HEK293 (cell line): ENCODE results near the gene CACNA1B.

Experiments used
- CTCF ChIA-PET: fragments of 350-600 bp; formaldehyde crosslinking; extraction: SDS; loops from one replicate; lab custom pipeline; 2021; ENCODE audit warnings: antibody characterized with exemption; lab: Yijun Ruan, JAX
- POLR2A ChIA-PET: fragments of 300-600 bp; formaldehyde crosslinking; extraction: SDS; loops from one replicate; lab custom pipeline; 2020; ENCODE audit warnings: antibody characterized with exemption, inconsistent platforms; lab: Yijun Ruan, JAX
- H3K27ac ChIP-seq: fragments of 200-500 bp; sonication (Bioruptor generic); 2 replicates; pipeline ENCODE4 v1.5.1; 2014; ENCODE audit warnings: low read depth, low read length, control low read depth, inconsistent platforms; ENCODE audit errors: extremely low read depth
- H3K36me3 ChIP-seq, 2 experiments: fragments of 200-500 bp in 1 of 2; sonication (Bioruptor generic) in 1 of 2; 1 replicate in 1 of 2; 2 replicates in 1 of 2; pipeline ENCODE4 v1.5.1; 2014 to 2017; ENCODE audit warnings: inconsistent platforms in 2 of 2, low read length in 2 of 2; ENCODE audit not compliant: control insufficient read depth in 2 of 2, insufficient read depth in 1 of 2
- H3K4me1 ChIP-seq: fragments of 200-500 bp; sonication (Bioruptor generic); 2 replicates; pipeline ENCODE4 v1.5.1; 2014; ENCODE audit warnings: mild to moderate bottlenecking, low read length, inconsistent platforms; ENCODE audit not compliant: control insufficient read depth, insufficient read depth
- H3K4me3 ChIP-seq: 2 replicates; pipeline ENCODE4 v1.5.1; 2011; ENCODE audit warnings: low read depth, mild to moderate bottlenecking, control low read depth, low read length, moderate library complexity
- H3K9me3 ChIP-seq: fragments of 200-500 bp; sonication (Bioruptor generic); 2 replicates; pipeline ENCODE4 v1.5.1; 2014; ENCODE audit warnings: low read depth, low read length, inconsistent platforms; ENCODE audit not compliant: control insufficient read depth, insufficient read depth
- BCL11B ChIP-seq: fragments of 450-650 bp; formaldehyde crosslinking; IDR thresholded peaks from 2 replicates; pipeline ENCODE4 v1.5.1; 2016; ENCODE audit warnings: low read depth, missing biosample characterization, missing genetic modification characterization
- GLI4 ChIP-seq: fragments of 450-650 bp; formaldehyde crosslinking; IDR thresholded peaks from 2 replicates; pipeline ENCODE4 v1.5.1; 2016; ENCODE audit warnings: missing biosample characterization, missing genetic modification characterization
- HOXA7 ChIP-seq: sonication (generic); formaldehyde crosslinking; IDR thresholded peaks from 2 replicates; pipeline ENCODE4 v1.8.1; 2022; ENCODE audit warnings: missing genetic modification reagents, borderline replicate concordance
- HOXC10 ChIP-seq: sonication (generic); formaldehyde crosslinking; IDR thresholded peaks from 2 replicates; pipeline ENCODE4 v1.8.1; 2023; ENCODE audit warnings: mild to moderate bottlenecking, missing genetic modification reagents
- PRDM10 ChIP-seq: fragments of 450-650 bp; formaldehyde crosslinking; IDR thresholded peaks from 2 replicates; pipeline ENCODE4 v1.5.1; 2016; ENCODE audit warnings: missing biosample characterization, missing genetic modification characterization
- TCF7L2 ChIP-seq: IDR thresholded peaks from 2 replicates; pipeline ENCODE4 v1.6.1; 2011; ENCODE audit warnings: low read depth, mild to moderate bottlenecking, inconsistent platforms, low read length, moderate library complexity, borderline replicate concordance
- WT1 ChIP-seq: fragments of 450-650 bp; formaldehyde crosslinking; IDR thresholded peaks from 2 replicates; pipeline ENCODE4 v1.5.1; 2016; ENCODE audit warnings: missing biosample characterization, missing genetic modification characterization
- ZBTB17 ChIP-seq: fragments of 450-650 bp; formaldehyde crosslinking; IDR thresholded peaks from 2 replicates; pipeline ENCODE4 v1.5.1; 2016; ENCODE audit warnings: missing biosample characterization, missing genetic modification characterization
- ZBTB8A ChIP-seq: fragments of 450-650 bp; formaldehyde crosslinking; IDR thresholded peaks from 2 replicates; pipeline ENCODE4 v1.5.1; 2016; ENCODE audit warnings: missing biosample characterization, missing genetic modification characterization
- ZNF10 ChIP-seq: fragments of 450-650 bp; formaldehyde crosslinking; IDR thresholded peaks from 2 replicates; pipeline ENCODE4 v1.5.1; 2017; ENCODE audit warnings: missing biosample characterization, missing genetic modification characterization
- ZNF19 ChIP-seq: fragments of 450-650 bp; formaldehyde crosslinking; IDR thresholded peaks from 2 replicates; pipeline ENCODE4; 2016; ENCODE audit warnings: missing biosample characterization, missing genetic modification characterization, low read depth
- ZNF248 ChIP-seq: fragments of 450-650 bp; formaldehyde crosslinking; IDR thresholded peaks from 2 replicates; pipeline ENCODE4 v1.5.1; 2017; ENCODE audit warnings: missing biosample characterization, missing genetic modification characterization
- ZNF266 ChIP-seq: fragments of 450-650 bp; formaldehyde crosslinking; IDR thresholded peaks from 2 replicates; pipeline ENCODE4 v1.5.1; 2016; ENCODE audit warnings: missing biosample characterization, missing genetic modification characterization, low read depth
- ZNF280C ChIP-seq: fragments of 450-650 bp; formaldehyde crosslinking; IDR thresholded peaks from 2 replicates; pipeline ENCODE4 v1.5.1; 2016; ENCODE audit warnings: missing biosample characterization, missing genetic modification characterization
- ZNF324 ChIP-seq: fragments of 450-650 bp; formaldehyde crosslinking; IDR thresholded peaks from 2 replicates; pipeline ENCODE4 v1.5.1; 2016; ENCODE audit warnings: missing biosample characterization, missing genetic modification characterization
- ZNF335 ChIP-seq: fragments of 450-650 bp; formaldehyde crosslinking; conservative IDR thresholded peaks from 2 replicates; pipeline ENCODE4 v1.5.1; 2016; ENCODE audit warnings: missing biosample characterization, missing genetic modification characterization
- ZNF350 ChIP-seq: fragments of 450-650 bp; formaldehyde crosslinking; IDR thresholded peaks from 2 replicates; pipeline ENCODE4 v1.5.0; 2017; ENCODE audit warnings: missing biosample characterization, mild to moderate bottlenecking, missing genetic modification characterization
- ZNF354C ChIP-seq: fragments of 450-650 bp; formaldehyde crosslinking; IDR thresholded peaks from 2 replicates; pipeline ENCODE4 v1.5.1; 2016; ENCODE audit warnings: missing biosample characterization, missing genetic modification characterization, low read depth, borderline replicate concordance
- ZNF398 ChIP-seq: fragments of 450-650 bp; formaldehyde crosslinking; IDR thresholded peaks from 2 replicates; pipeline ENCODE4 v1.5.1; 2017; ENCODE audit warnings: missing biosample characterization, missing genetic modification characterization
- ZNF488 ChIP-seq: fragments of 450-650 bp; formaldehyde crosslinking; IDR thresholded peaks from 2 replicates; pipeline ENCODE4 v1.5.1; 2016; ENCODE audit warnings: missing biosample characterization, missing genetic modification characterization
- ZNF561 ChIP-seq: fragments of 450-650 bp; IDR thresholded peaks from 2 replicates; pipeline ENCODE4 v1.5.1; 2018; ENCODE audit warnings: missing biosample characterization, missing genetic modification characterization, borderline replicate concordance
- ZNF626 ChIP-seq: fragments of 450-650 bp; sonication (Bioruptor Pico); formaldehyde crosslinking; IDR thresholded peaks from 2 replicates; pipeline ENCODE4 v1.5.1; 2018; ENCODE audit warnings: missing biosample characterization, missing genetic modification characterization, inconsistent platforms
- ZNF776 ChIP-seq: fragments of 450-650 bp; formaldehyde crosslinking; IDR thresholded peaks from 2 replicates; pipeline ENCODE4 v1.5.0; 2017; ENCODE audit warnings: missing biosample characterization, missing genetic modification characterization, borderline replicate concordance
- TF ChIP-seq, protein P1 (sequence below): fragments of 450-650 bp; formaldehyde crosslinking; IDR thresholded peaks from 2 replicates; pipeline ENCODE4 v1.5.1; 2016; ENCODE audit warnings: missing biosample characterization, missing genetic modification characterization

Gene CACNA1B

DNA sequence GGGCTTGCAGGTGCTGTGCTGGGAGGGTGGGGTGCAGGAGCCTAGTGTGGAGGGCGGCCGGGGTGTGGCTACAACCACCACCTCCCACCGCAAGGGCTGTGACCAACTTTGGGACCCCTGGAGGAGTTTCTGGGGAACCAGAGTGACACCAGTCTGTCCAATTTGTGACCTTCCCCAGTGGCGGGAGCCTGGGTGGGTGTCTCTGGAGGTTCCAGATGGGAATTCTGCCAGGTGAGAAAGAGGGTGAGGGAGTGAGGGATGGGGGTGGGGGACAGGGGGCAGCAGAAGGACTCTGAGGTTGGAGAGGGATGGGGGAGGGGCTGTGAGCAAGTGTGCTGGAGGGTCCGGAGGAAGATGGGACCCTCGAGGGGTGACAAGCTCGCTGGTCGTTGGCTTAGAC, 4.2 kb upstream of the CACNA1B start:
- no peak overlapping the region for H3K27ac ChIP-seq
- H3K36me3 ChIP-seq, result no peaks in the 10 kb centered on the region
- ChIA-PET POLR2A (no interaction called here), CTCF (no interaction called here)
- H3K9me3 ChIP-seq, result no peaks in the 10 kb centered on the region
- no peak overlapping the region for H3K4me3 ChIP-seq
- no peaks in the 10 kb centered on the region for H3K4me1 ChIP-seq
- TF ChIP-seq ZNF324 (tag by site-specific recombination), result no peak
- no peak for TF ChIP-seq TCF7L2
- TF ChIP-seq ZNF280C (tag by site-specific recombination), result no peak
- no peak for TF ChIP-seq ZNF488 (tag by site-specific recombination)
- no peak for TF ChIP-seq ZNF626
- TF ChIP-seq GLI4, result no peak
- no peak for TF ChIP-seq HOXC10
- TF ChIP-seq ZNF248 (tag by site-specific recombination), result no peak

DNA sequence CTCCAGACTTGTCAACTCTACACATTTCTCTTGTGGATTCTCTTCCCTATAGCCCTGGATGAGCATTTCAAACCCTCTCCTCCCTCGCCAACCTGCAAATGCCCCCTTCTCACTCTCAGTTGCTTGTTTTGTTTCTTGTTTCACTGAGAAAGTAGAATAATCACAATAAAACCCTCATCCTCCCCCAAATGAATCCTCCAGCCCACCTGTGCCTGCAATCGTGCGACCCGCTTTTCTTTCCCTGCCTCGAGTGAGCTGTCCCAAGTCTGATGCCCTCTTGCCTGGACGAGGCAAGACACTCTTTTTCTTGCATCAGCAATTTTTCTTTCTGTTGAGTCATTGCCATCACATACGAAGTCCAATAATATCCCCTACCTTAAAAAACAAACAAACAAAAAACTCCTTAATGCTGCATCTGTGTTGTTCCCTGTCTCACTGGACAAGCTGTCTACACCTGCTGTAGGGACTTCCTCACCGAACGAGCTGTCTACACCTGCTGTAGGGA, 3.7 kb upstream of the CACNA1B start:
- H3K4me1 ChIP-seq, result no peaks in the 10 kb centered on the region
- POLR2A ChIA-PET, result no interaction called here
- CTCF ChIA-PET, result interaction anchor here (0.7 kb wide), 1 partner anchor 34 kb away, joined by 3 read pairs; no protein-coding TSS in a partner anchor
- H3K27ac ChIP-seq, result no peak overlapping the region
- H3K9me3 ChIP-seq, result no peaks in the 10 kb centered on the region
- H3K4me3 ChIP-seq, result no peak overlapping the region
- no peaks in the 10 kb centered on the region for H3K36me3 ChIP-seq
- TF ChIP-seq ZNF354C (no peak), BCL11B (tag by site-specific recombination) (no peak), ZNF350 (no peak), ZNF398 (tag by site-specific recombination) (peak; percentile 31; the same call in 1 of the 2 replicates), ZNF776 (tag by site-specific recombination) (0 out of 2 replicates have a peak, but pooled peaks have one; percentile 11), ZNF19 (tag by site-specific recombination) (no peak), ZBTB17 (tag by site-specific recombination) (no peak), ZNF561 (tag by site-specific recombination) (no peak), ZNF335 (tag by site-specific recombination) (0 out of 2 replicates have a peak, but pooled peaks have one; percentile 19), ZNF10 (tag by site-specific recombination) (no peak), HOXA7 (CRISPR knock-in tag) (no peak), ZNF266 (tag by site-specific recombination) (no peak), ZBTB8A (tag by site-specific recombination) (no peak), PRDM10 (peak; percentile 80), WT1 (tag by site-specific recombination) (no peak)
- TF ChIP-seq, protein P1, sequence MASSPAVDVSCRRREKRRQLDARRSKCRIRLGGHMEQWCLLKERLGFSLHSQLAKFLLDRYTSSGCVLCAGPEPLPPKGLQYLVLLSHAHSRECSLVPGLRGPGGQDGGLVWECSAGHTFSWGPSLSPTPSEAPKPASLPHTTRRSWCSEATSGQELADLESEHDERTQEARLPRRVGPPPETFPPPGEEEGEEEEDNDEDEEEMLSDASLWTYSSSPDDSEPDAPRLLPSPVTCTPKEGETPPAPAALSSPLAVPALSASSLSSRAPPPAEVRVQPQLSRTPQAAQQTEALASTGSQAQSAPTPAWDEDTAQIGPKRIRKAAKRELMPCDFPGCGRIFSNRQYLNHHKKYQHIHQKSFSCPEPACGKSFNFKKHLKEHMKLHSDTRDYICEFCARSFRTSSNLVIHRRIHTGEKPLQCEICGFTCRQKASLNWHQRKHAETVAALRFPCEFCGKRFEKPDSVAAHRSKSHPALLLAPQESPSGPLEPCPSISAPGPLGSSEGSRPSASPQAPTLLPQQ (tag by site-specific recombination), result 0 out of 2 replicates have a peak, but pooled peaks have one; percentile 14
